Measurements from ENCODE around the gene CYB5A.
"Not testable (repeated sequence)": the region's sequence is repeated elsewhere in the genome, so short reads cannot be mapped to it uniquely, and the experiment has no call there.

The CYB5A gene, protein sequence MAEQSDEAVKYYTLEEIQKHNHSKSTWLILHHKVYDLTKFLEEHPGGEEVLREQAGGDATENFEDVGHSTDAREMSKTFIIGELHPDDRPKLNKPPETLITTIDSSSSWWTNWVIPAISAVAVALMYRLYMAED

DNA sequence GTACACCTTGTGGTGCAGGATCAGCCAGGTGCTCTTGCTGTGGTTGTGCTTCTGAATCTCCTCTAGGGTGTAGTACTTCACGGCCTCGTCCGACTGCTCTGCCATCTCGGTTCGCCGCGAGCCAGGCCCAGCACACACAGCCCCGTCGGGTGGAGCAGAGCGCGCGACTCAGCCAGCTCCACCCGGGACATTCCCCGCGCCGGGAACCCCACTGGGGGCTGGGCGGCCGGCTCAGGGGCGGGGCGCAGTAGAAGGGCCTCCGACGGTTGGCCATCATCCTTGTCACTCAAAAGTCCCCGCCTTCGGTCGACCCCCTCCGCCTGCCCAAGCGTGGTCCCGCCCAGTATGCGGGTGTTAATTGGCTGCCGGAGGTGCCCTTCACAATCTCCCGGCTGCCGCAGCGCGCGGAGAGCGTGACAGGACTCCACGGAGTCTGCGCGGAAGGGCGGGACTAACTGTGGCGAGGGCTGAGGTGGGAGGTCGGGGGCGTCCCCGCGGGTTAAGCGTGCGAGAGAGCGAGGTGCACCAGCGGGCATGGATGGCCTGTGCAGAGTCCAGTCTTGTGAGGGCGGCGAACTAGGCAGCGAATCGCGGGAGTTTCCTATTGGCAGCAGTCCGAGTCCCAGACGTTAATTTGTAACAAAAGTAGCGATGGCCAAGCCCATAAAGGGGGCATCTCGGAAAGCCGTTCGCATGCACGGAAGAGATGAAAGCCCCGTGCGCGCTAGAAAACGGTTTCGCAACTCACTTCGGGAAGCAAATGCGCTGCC is at the start of gene CYB5A:
Gene CYB5A (minus strand): TSS at position 193 of the 770 bp plus-strand sequence. CDS start 88 bp downstream, at position 105.
- peak; percentile 98 to 99 for DNase-seq

DNA sequence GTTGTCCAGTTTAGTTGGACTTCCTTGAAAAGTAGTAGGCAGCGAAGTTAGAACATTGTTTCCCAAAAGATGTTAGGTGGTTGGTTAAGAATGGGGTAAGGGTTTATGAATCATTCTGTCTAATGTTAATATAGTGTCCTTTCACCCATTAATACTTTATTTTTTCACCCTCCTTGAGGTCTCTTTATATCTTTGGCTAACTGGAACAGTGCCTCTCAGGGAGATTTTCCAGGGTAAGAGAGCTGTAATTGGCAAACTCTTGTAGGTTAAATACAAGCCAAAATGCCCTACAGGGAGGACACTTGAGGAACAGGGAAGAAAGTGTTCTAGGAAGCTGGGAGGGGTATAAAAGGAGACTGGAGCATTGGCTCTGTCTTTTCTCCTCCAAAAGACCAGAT is 46.1 kb upstream of the CYB5A start:
- no peak for DNase-seq

DNA sequence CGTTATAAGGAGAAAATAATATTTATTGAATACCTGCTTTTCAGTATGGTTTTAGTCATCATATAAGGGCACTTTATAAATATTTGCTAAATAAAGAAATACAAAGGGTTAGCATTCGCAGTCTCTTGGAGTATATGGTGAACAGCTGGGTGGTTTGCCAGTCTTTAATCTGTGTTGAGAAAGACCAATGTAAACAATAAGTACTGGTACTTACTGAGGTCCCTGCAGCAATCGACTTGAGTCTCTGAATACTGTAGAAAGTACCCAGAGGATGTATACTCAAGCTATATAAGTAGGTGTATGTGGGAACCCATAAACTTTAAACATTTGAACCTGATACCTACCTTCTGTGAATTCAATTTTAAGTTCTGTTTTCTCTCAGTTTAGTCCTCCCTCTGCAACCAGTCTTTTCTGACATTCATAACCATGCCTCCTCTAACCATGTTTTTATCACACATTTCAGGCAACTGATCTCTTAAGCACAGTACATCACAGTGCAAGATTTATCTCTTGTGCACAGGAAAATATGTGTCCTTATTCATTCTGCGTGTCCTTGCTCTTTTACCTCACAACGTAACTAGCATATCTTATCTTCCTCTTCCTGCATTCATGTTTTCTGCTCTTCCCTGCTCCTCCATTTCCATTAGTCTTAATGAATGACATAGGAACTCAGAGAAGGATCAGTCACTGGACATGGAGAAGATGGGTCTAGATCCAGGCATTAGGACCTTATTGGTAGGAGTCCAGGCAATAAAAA is 45.6 kb upstream of the CYB5A start:
- DNase-seq: no peak

DNA sequence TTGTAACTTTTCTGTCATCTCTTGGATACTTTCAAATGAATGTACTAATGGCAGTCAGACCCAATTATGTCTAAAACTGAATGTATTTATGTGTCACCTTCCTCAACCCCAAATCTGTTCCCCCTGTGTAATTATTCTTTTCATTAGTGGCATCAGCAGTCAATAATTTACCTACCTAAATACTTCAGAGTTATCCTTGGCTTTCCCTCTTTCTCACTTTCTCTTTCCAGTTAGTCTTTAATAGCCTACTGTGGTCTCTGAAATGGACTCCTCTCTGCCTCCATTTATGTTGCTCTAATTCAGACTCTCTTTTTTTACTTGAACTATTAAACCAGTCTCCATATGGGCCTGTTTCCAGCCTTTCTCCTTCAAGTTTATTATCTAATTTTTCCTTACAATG is 44.9 kb upstream of the CYB5A start:
- DNase-seq: no peak

DNA sequence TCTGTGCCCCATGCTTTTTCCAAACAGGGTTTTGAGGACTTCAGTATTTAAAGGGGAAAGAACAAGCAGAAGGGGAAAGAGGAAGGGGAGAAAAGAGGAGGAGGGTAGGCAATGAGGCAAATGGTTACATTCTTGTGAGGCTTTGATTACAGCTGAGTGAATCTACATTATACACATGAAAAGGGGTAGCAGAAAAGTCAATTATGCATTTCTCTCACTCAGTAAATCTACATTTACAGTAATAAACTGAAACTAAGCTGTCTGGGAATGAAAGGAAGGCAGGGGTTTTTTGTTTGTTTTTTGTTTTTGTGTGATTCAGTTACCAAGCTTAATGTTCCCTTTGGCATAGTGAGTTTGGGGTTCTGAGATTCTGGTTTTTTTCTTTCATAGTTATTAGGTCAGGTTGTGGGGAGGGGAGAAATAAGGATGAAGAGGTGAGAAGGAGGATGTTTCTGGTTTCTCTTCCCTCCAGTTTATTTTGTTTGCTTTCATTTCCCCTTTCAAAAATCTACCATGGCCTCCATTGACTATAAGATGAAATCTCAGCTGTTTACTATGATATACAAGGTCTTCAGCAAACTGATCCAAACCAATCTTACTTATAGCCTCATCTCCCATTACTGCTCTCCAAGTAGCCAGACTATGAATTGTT is 42.6 kb upstream of the CYB5A start:
- no peak for DNase-seq

DNA sequence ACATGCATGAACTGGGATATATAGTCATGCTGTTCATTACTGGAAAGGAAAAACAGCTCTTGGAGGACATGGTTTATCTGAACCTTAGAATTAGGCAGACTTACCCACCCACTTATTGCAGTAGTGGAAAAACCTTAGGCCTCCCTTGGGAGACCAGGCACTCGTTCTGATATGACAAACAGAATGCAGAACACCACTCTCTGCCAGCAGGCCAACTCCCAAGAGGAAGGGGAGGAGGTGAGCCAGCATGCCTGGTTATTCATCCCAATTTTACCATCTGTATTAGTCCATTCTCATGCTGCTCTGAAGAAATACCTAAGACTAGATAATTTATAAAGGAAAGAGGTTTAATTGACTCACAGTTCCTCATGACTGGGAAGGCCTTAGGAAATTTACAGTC is 41.3 kb upstream of the CYB5A start:
- DNase-seq: no peak

DNA sequence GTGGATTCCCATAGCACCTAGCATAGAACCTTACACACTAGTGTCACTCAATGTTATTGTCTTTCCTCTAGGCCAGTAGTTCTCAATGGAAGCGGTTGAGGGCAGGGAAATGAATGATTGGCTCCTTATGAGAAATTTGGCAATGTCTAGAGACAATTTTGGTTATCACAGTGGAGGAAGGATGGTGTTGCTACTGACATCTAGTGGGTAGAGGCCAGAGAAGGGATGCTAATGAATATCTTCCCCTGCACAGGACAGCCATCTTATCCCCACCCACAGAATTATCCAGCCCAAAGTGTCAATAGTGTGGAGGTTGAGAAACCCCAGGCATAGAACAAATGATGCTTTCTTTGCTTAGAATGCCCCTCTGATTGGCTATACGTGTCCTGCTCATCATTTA is 39.6 kb upstream of the CYB5A start:
- DNase-seq: no peak

DNA sequence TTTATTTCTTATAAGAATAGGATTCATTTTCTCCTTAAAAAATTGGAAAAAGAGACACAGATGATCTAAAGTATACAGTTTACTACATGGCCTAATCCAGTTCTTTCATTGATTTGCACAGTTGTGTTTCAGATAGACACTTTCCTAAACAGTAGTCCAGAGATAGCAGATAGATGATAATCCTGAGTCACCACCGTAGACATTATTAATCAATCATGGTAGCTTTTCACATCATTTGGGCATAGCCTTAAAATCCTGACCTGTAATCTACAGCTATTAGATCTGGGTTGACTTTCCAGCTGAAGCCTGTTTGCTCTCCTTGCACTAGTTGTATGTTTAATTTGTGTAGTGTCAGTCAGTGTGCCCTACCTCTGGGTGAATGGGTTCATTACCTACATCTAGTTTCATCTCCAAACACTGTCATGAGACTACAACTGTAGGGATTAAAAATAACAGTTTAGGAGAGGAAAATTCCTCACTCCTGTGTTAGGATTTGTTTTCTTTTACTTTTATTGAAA is 38.0 kb upstream of the CYB5A start:
- no peak for DNase-seq

DNA sequence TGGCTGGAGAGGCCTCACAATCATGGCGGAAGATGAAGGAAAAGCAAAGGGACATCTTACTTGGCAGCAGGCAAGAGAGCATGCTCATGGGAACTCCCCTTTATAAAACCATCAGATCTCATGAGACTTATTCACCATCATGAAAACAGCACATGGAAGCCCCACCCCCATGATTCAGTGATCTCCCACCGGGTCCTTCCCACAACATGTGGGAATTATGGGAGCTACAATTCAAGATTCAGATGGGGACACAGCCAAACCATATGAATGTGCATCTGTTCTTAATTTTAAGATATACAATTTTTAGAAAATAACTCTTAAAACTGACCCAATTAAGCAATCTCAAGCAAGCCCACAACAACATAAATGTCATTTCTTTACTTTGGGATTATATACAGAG is 36.4 kb upstream of the CYB5A start:
- DNase-seq: no peak

DNA sequence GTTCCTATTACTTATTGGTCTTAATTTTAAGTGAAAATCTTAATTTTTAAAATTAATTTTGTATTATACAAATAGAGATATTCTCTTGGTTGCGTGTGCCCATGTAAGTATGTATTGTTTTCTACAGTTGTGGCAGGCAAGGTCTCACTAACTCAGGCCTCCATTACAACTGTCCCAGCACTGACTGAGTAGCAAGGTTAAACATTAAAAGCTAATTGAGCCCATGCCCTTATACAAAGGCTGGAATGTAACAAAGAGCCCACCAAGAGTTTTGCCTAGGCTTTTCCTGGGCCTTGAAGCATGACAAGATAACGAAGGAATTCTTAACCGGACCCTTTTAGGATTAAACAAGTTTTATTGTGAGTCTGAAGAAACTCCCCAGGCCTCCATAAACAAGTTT is 35.0 kb upstream of the CYB5A start:
- not testable (repeated sequence) for DNase-seq

DNA sequence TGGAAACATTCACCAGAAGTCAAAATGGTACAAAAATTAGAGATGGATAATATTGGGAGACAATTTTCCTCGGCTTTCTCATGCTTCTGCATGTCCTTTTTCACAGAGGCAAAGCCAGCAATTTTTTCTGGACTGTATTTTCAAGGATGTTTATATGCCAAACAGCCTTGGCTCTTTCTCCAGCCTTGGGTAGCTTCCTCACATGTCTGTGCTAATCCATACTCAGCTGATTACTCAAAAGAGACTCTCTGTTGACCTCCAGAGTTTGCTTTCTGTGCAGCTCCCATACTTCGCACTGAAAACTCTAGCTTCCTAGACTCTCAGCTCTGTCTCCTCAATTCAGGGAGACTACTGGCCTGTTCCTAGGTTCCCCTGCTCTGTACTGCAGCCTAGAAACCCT is 34.5 kb upstream of the CYB5A start:
- no peak for DNase-seq

DNA sequence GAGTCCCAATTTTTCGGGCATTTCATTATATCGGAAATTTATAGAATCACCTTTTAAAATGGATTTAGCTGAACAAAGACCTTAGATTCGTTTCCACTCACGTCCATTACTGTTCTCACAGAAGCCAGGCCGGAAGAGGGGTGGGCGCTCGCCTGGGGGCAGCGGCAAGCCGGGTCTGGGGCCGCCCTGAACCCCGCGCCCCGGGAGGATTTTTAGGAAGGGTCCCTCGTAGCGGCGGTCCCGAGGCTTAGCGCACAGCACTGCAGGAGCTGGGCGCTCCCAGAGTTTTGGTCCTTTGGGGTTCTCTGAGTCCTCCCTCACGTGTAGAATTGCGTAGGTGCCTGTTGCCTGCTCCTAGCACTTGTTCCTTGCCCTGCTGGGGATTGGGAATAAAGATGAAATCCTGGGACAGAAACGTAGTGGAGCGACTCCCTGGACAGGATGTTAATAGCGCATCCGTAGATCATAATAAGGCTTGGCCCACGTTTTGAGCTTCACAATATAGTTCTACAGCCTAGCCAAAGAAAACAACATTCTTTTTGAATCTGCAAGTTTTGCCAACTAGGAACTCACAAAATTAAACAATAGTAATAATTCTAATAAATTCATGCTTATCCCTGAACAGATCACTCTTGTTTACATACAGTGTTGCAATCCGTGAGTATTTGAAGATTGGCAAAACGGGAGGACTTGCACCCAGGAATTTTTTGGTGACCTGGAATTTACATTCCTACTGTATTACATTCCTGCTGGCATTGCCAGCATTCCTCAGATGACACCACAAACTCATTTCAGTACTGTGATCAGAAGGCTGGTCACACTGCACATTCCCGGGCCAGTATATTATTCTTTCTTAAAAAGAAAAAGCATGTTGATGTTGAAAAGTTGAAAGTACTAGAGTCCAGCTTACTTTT is 24.8 kb upstream of the CYB5A start:
- DNase-seq: no peak

DNA sequence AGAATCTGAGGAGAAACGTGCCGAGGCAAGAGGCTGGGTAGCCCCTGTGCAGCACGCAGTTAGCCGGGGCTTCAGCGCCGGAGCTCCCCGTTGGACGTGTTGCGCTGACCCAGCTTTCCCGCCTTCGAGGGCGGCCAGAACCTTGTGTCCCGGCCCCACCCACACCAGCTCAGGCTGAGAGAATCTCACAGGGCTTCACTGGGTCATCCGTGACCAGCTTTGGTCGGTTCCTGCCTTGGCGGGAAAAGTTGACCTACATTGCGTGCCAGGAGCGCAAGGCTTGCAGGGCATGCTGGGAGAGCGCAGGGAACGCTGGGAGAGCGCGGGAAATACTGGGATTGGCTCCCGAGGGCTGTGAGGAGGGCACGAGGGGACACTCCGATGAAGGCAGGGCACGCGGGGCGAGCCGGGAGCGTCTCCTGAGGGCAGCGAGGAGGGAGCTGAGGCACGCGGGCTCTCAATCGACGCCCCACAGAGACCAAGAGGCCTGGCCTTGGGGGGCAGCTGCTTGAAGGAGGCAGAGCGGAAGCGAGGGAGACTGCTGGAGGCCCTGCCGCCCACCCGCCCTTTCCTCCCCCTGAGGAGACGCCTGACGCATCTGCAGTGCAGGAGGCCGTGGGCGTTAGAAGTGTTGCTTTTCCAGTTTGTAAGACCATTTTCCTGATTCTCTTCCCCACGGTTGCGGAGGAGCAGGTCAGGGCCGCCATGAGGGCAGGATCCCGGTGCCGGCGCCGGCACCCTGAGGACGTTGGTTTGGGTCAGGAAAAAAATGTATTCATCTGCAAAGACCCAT is 23.9 kb upstream of the CYB5A start, which contains the start of gene C18orf63:
Gene C18orf63 (plus strand): TSS at position 376 of the 793 bp plus-strand sequence. CDS start 2,027 bp downstream, outside the sequence.
- no peak for DNase-seq

DNA sequence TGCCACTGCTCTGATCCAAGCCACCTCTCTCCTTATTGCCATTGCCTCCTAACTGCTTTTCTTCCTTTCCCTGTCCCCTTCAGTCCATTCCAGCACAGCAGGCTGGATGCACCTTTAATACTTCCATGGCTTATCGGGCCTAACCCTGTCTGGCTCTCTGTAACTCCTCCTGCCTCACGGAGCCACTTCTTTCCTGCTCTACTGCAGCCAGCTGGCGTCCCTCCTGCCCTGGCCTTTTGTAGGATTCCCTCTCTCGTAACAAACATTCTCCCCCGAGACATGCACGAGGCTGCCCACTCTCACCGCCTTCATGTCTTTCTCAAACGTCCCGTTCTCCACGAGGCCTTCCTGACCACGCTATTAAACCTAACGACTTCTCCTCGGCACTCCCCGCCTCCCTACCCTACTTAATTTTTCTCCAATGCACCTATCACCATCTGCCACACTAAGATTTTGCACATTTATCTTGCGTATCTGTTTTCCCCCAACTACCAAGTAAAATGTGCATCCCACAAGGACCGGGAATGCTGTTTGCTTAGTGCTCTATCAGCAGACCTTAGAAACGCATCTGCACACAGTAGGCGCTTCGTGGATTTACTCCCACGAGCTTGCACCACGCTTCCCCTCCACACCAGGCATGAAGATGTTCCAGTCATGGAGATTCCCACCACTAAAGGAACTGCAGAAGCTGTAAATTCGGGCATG is 23.1 kb upstream of the CYB5A start:
- DNase-seq: no peak

DNA sequence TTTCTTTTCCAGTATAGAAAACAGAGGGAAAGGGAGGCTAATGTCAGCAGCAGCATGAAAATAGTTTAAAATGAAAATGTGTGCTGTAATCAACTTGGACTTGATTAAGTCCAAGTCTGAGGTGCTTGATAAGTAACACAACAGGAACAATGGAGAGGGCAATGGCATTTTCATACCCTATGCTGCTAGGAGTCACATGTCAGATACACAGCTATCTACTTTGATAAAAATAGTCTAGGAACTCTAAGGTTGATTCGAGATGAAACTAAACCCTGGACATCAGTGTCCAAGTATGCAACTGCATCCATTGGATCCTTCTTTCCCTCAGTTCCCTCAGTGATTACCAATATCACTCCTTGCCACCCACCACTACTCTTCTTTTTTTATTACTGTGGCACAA is 19.2 kb upstream of the CYB5A start:
- DNase-seq: no peak

DNA sequence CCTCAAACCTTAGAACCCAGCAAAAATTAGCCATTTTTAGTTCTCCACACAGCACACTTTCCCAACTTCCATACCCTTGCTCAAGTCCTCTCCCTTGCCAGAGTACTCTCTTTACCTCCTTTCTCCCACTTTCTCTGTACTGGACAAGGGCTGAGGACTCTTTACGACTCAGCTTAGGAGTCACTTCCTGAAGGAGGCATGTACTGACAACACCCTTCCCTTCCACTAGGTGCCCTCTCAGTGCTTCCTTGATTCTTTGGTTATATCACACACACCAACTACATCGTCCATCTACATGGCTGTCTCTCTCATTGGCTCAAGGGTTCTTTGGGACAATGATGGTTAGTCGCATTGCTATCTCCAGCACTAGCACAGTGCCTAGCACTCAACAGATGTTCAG is 18.6 kb upstream of the CYB5A start:
- peak; percentile 12 for DNase-seq

DNA sequence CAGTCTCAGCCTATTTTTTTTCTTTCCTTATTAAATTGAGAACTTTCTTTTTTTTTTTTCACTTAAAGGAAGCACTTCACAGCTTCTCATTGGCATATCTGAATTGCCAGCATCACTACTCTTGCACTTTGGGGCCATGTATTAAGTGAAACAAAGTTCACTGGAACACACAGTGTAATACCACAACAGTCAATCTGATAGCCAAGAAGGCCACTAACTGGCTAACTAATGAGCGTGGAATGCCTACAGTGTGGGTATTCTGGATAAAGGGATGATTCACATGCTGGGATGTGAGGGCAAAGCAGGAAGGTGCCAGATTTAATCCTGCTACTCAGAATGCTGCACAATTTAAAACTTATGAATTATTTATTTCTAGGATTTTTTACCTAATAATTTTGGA is 12.2 kb upstream of the CYB5A start:
- DNase-seq: no peak

DNA sequence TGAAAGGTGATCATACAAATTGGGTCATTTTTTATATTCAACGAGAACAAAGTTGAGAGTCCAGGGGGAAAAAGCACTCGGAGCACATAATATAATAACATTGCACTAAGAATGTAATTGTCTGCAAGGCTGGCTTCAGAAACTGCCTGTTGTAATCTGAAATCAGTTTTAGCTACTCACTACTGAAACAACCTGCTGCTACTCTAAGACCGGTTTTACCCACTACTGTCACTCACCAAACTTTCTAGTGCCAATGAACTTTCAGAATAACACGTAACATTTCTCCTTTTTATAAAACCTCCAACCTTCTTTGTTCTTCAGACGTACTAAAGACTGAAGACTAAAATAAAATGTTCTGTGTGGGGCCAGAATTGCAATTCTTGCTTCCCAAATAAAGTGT is 11.5 kb upstream of the CYB5A start:
- DNase-seq: no peak

DNA sequence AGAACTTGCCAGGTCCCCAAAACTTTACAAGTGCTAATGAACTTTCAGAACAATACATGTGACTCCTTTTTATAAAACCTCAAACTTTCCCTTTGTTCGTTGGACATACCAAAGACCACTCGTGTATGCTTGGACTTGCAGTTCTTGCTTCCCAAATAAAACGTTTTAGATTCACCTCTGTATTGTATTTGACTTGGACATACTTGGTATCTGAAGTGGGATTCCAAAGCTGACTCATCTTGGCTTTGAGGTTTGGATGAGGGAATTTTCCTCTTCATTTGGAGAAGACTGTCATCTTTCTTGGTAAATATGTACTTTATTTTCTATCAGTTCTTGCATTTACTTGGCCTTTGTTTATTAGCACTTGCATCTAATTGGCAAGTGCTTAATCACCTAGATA is 8.0 kb upstream of the CYB5A start:
- DNase-seq: no peak

DNA sequence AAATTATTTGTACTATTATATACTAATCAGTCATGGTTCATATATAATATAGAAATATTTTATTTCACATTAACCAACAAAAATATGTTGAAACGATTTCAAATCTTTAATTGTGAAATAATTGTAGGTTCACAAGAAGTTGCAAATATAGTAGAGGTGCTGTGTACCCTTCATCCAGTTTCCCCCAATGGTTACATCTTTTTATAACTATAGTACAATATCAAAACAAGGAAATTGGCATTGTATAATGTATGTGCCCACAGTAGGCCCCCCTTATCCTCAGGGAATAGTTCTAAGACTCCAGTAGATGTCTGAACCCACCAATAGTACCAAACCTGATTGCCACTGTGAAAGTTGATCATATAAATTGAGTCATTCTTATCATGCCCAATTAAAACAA is 7.4 kb upstream of the CYB5A start:
- no peak for DNase-seq

DNA sequence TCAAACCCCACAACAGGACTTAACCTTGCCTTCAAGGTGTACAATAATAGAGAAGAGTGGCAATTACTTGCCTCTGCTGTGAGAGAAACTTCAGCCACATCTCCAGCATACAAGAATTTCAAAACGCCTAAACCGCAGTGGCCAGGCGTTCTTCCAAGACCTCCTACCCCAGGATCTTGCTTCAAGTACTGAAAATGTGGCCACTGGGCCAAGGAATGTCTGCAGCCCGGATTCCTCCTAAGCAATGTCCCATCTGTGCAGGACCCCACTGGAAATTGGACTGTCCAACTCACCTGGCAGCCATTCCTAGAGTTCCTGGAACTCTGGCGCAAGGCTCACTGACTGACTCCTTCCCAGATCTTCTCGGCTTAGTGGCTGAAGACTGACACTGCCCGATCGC is 2.8 kb upstream of the CYB5A start:
- DNase-seq: no peak
